Loucy (cell line): ENCODE results near the gene HOXC11.

Source experiments
- H2AFZ ChIP-seq: fragments of 200-600 bp; sonication (generic); 2 replicates; pipeline ENCODE4 v1.6.0; 2016; ENCODE audit warnings: antibody characterized with exemption, mild to moderate bottlenecking, low read length, moderate library complexity
- H3F3A ChIP-seq: fragments of 200-600 bp; 2 replicates; pipeline ENCODE4 v1.6.0; 2016; ENCODE audit warnings: antibody characterized with exemption, low read depth, mild to moderate bottlenecking
- H3K27me3 ChIP-seq: fragments of 200-600 bp; sonication (generic); 2 replicates; pipeline ENCODE4 v1.6.1; 2014; ENCODE audit warnings: low read length, mild to moderate bottlenecking; ENCODE audit not compliant: insufficient read depth, poor library complexity, severe bottlenecking
- H3K36me3 ChIP-seq: fragments of 200-600 bp; sonication (generic); 2 replicates; pipeline ENCODE4 v1.6.1; 2016; ENCODE audit warnings: low read length; ENCODE audit not compliant: insufficient read depth
- H3K4me1 ChIP-seq: fragments of 200-600 bp; sonication (generic); 2 replicates; pipeline ENCODE4 v1.5.1; 2014; ENCODE audit warnings: low read length, mild to moderate bottlenecking; ENCODE audit not compliant: insufficient read depth, poor library complexity, severe bottlenecking
- H3K4me2 ChIP-seq: fragments of 200-600 bp; sonication (generic); 2 replicates; pipeline ENCODE4 v1.6.0; 2014; ENCODE audit warnings: antibody characterized with exemption, low read length, low read depth, mild to moderate bottlenecking; ENCODE audit not compliant: poor library complexity, severe bottlenecking
- H3K4me3 ChIP-seq: fragments of 200-600 bp; sonication (generic); 2 replicates; pipeline ENCODE4 v1.5.1; 2014; ENCODE audit warnings: low read length, mild to moderate bottlenecking, mixed read lengths; ENCODE audit not compliant: poor library complexity, severe bottlenecking
- H3K79me2 ChIP-seq: fragments of 200-600 bp; sonication (generic); 2 replicates; pipeline ENCODE4 v1.6.1; 2014; ENCODE audit warnings: low read length; ENCODE audit not compliant: insufficient read depth
- H3K9ac ChIP-seq: fragments of 200-600 bp; sonication (generic); 2 replicates; pipeline ENCODE4 v1.6.0; 2014; ENCODE audit warnings: mild to moderate bottlenecking, low read depth, low read length, moderate library complexity; ENCODE audit not compliant: poor library complexity, severe bottlenecking
- H3K9me2 ChIP-seq: fragments of 200-600 bp; sonication (generic); replicated peaks from 2 replicates; pipeline ENCODE4 v1.6.1; 2016; ENCODE audit warnings: low read depth, low read length, mixed read lengths
- H3K9me3 ChIP-seq: fragments of 200-600 bp; sonication (generic); 2 replicates; pipeline ENCODE4 v1.6.1; 2014; ENCODE audit warnings: mild to moderate bottlenecking, antibody characterized with exemption, low read length, low read depth; ENCODE audit not compliant: insufficient read depth
- H4K20me1 ChIP-seq: fragments of 200-600 bp; sonication (generic); 2 replicates; pipeline ENCODE4 v1.6.0; 2014; ENCODE audit warnings: antibody characterized with exemption, low read length, mild to moderate bottlenecking; ENCODE audit not compliant: insufficient read depth, poor library complexity, severe bottlenecking
- CTCF ChIP-seq: fragments of 200-600 bp; sonication (generic); conservative IDR thresholded peaks from 2 replicates; pipeline ENCODE4 v1.5.1; 2014; ENCODE audit warnings: mild to moderate bottlenecking, antibody characterized with exemption, low read length
- EZH2phosphoT487 ChIP-seq: fragments of 200-600 bp; IDR thresholded peaks from 2 replicates; pipeline ENCODE4 v1.6.1; 2018; ENCODE audit warnings: antibody characterized with exemption, mild to moderate bottlenecking, moderate library complexity, borderline replicate concordance

Gene HOXC11

GRCh38 chr12:53953831-53954693, 18.9 kb upstream of the HOXC11 start:
- TF ChIP-seq EZH2phosphoT487: no peak
- TF ChIP-seq CTCF: no peak
- peaks cover 33% of the 10 kb centered on the region for H3K4me1 ChIP-seq
- H3K36me3 ChIP-seq: no peaks in the 10 kb centered on the region
- no peak overlapping the region for H2AFZ ChIP-seq
- no peaks in the 10 kb centered on the region for H3F3A ChIP-seq
- H3K27me3 ChIP-seq: no peaks in the 10 kb centered on the region
- H3K9ac ChIP-seq: no peak overlapping the region
- no peak overlapping the region for H3K4me3 ChIP-seq
- no peaks in the 10 kb centered on the region for H4K20me1 ChIP-seq
- H3K9me2 ChIP-seq: no peaks in the 10 kb centered on the region
- no peaks in the 10 kb centered on the region for H3K9me3 ChIP-seq
- no peak overlapping the region for H3K4me2 ChIP-seq
- no peaks in the 10 kb centered on the region for H3K79me2 ChIP-seq

- Histone ChIP-seq H3K9me2 (no peaks in the 10 kb centered on the region), H3F3A (0 out of 2 replicates have a peak, but pooled peaks cover 3% of the 10 kb centered on the region), H3K4me3 (peak within 1 kb of the TSS; percentile 66), H3K27me3 (no peaks in the 10 kb centered on the region), H4K20me1 (no peaks in the 10 kb centered on the region), H3K4me2 (peak within 1 kb of the TSS; percentile 91), H3K9ac (peak within 1 kb of the TSS; percentile 73), H3K36me3 (no peaks in the 10 kb centered on the region), H3K4me1 (peaks cover 39% of the 10 kb centered on the region), H3K9me3 (no peaks in the 10 kb centered on the region), H2AFZ (no peak within 1 kb of the TSS), H3K79me2 (no peaks in the 10 kb centered on the region)
- TF ChIP-seq EZH2phosphoT487: no peak
- TF ChIP-seq CTCF: no peak
Measured at GRCh38 chr12:53954694-53955035, 18.3 kb upstream of the HOXC11 start, which contains the start of gene HOXC12. Gene HOXC12, plus strand, starts transcription at chr12:53954903. Its CDS starts 27 bp downstream, at chr12:53954930.

GRCh38 chr12:53955036-53955775, 17.7 kb upstream of the HOXC11 start:
- H3K4me1 ChIP-seq: peaks cover 41% of the 10 kb centered on the region
- H2AFZ ChIP-seq: no peak overlapping the region
- no peaks in the 10 kb centered on the region for H3K9me3 ChIP-seq
- H3K4me2 ChIP-seq: peak overlapping the region; percentile 91
- TF ChIP-seq EZH2phosphoT487: no peak
- TF ChIP-seq CTCF: no peak
- no peaks in the 10 kb centered on the region for H3K36me3 ChIP-seq
- H3K9me2 ChIP-seq: no peaks in the 10 kb centered on the region
- H3K79me2 ChIP-seq: no peaks in the 10 kb centered on the region
- H3K4me3 ChIP-seq: no peak overlapping the region
- no peaks in the 10 kb centered on the region for H4K20me1 ChIP-seq
- H3K9ac ChIP-seq: no peak overlapping the region
- 0 out of 2 replicates have a peak, but pooled peaks cover 3% of the 10 kb centered on the region for H3F3A ChIP-seq
- H3K27me3 ChIP-seq: no peaks in the 10 kb centered on the region
